Breast epithelium (tissue), 4 donors: ENCODE measurements around the gene MACROD2. TPM values are rescaled to one million over a fixed set of nuclear protein-coding genes. Genes with fewer than 3 reads are reported as not detected.

Experiments used
- DNase-seq, 2 donors: peaks; one replicate each; pipeline ENCODE4 v3.0.0-alpha.2; 2019; ENCODE audit warnings: low spot score in 2 of 2
- H3K27ac ChIP-seq, 2 donors: fragments of 200-600 bp; sonication (generic) in 1 of 2; one replicate each; pipeline ENCODE4 v1.5.1; 2016 to 2019; ENCODE audit warnings: mild to moderate bottlenecking in 1 of 2
- H3K27me3 ChIP-seq, 2 donors: fragments of 200-600 bp; sonication (generic) in 1 of 2; one replicate each; pipeline versions ENCODE4 v1.5.1 to v1.6.0; 2017 to 2019; ENCODE audit warnings: control low read depth in 1 of 2, mild to moderate bottlenecking in 1 of 2
- H3K36me3 ChIP-seq: fragments of 200-600 bp; one replicate; pipeline ENCODE4 v1.5.1; 2019
- H3K4me1 ChIP-seq, 2 donors: fragments of 200-600 bp; sonication (generic); one replicate each; pipeline ENCODE4 v1.5.1; 2016 to 2019; ENCODE audit warnings: control low read depth in 1 of 2
- H3K4me3 ChIP-seq, 3 donors: fragments of 200-600 bp; sonication (generic); 1 replicate in 2 of 3; 2 replicates in 1 of 3; pipeline ENCODE4 v1.5.1; 2016 to 2019; ENCODE audit warnings: mild to moderate bottlenecking in 3 of 3, moderate library complexity in 2 of 3
- H3K9me3 ChIP-seq, 2 donors: fragments of 200-600 bp; sonication (generic) in 1 of 2; one replicate each; pipeline ENCODE4 v1.5.1; 2016 to 2019; ENCODE audit warnings: control low read depth in 1 of 2
- POLR2A ChIP-seq: fragments of 450-650 bp; IDR thresholded peaks from one replicate; pipeline ENCODE4 v1.6.1; 2016; ENCODE audit warnings: antibody characterized with exemption, mild to moderate bottlenecking, moderate library complexity
- POLR2AphosphoS5 ChIP-seq, 3 donors: sonication (generic); formaldehyde crosslinking; IDR thresholded peaks; one replicate each; pipeline ENCODE4 v1.6.1; 2017; ENCODE audit warnings: antibody characterized with exemption in 3 of 3
- intact Hi-C: fragments of 100-400 bp; cut with DNase I; formaldehyde crosslinking; loops from one replicate; pipeline ENCODE4 v1.15.1; 2023; ENCODE audit warnings: low total_unique reads
- total RNA-seq, 3 donors: library from RNA; depleted of rRNA; stranded (reverse); fragments of >200 nt; gene quantifications; one replicate each; pipeline ENCODE4 v1.1.0, GENCODE V29; 2016
- TF ChIP-seq, protein P1 (sequence below), 3 donors: fragments of 450-650 bp; IDR thresholded peaks; one replicate each; pipeline ENCODE4 v1.5.1; 2016 to 2017; ENCODE audit warnings: antibody characterized with exemption in 3 of 3, mild to moderate bottlenecking in 3 of 3, moderate library complexity in 3 of 3

Gene MACROD2
- total RNA-seq, 3 donors from 2014 or later: 6.7 to 26.8 (median 8.8) TPM

DNA sequence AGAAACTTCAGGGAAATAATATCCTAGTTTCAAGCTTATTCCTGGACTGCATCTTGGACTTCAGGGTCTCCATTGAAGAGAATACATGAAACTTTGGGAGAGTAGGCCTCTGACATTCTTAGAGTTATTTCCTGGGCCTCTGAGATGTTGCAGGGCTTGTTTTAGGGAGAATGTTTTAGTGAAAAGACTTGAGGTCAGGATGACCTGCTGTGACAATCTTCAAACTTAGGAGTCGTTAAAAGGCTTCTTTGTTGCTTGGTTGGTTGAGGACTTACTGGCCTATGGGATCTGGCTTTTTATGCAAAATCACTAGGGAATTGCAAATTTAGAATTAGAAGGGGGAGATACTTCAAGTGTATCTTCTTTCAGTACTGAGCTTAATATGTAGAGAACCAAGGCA lies 955.3 kb downstream of the MACROD2 start:
- intact Hi-C loops: no loop called here
- H3K27ac ChIP-seq: no peak overlapping the region
- H3K9me3 ChIP-seq: no peaks in the 10 kb centered on the region
- no peaks in the 10 kb centered on the region for H3K27me3 ChIP-seq
- no peaks in the 10 kb centered on the region for H3K36me3 ChIP-seq
- no peaks in the 10 kb centered on the region for H3K4me1 ChIP-seq
- no peak overlapping the region for H3K4me3 ChIP-seq
- TF ChIP-seq POLR2AphosphoS5 (IDR thresholded peaks at IDR 0.05) (no peak), POLR2A (no peak)
- TF ChIP-seq, protein P1, sequence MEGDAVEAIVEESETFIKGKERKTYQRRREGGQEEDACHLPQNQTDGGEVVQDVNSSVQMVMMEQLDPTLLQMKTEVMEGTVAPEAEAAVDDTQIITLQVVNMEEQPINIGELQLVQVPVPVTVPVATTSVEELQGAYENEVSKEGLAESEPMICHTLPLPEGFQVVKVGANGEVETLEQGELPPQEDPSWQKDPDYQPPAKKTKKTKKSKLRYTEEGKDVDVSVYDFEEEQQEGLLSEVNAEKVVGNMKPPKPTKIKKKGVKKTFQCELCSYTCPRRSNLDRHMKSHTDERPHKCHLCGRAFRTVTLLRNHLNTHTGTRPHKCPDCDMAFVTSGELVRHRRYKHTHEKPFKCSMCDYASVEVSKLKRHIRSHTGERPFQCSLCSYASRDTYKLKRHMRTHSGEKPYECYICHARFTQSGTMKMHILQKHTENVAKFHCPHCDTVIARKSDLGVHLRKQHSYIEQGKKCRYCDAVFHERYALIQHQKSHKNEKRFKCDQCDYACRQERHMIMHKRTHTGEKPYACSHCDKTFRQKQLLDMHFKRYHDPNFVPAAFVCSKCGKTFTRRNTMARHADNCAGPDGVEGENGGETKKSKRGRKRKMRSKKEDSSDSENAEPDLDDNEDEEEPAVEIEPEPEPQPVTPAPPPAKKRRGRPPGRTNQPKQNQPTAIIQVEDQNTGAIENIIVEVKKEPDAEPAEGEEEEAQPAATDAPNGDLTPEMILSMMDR (IDR thresholded peaks at IDR 0.05): no peak
- DNase-seq: no peak

DNA sequence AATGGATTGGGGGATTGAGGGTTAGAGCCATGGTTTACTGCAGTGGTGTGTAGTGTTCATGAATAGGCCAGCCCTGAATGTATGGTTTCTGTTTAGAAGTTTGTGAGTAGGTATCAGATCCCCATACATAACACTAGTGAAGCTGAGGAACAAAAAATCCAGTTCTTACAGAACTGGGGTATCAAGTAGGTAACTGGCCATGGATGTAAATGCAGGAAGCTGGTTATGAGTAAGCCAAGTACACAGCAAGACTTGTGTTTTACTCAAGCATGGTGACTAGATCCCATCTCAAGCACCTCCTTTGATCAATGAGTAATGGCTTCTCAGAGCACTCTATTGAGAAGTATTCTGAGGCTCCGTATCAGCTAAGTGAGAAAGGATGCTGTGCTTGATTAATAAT lies 955.8 kb downstream of the MACROD2 start:
- no peak for DNase-seq
- intact Hi-C loops: no loop called here
- H3K4me3 ChIP-seq: no peak overlapping the region
- no peak for TF ChIP-seq POLR2AphosphoS5 (IDR thresholded peaks at IDR 0.05)
- TF ChIP-seq, protein P1 (IDR thresholded peaks at IDR 0.05): no peak
- TF ChIP-seq POLR2A: no peak
- no peaks in the 10 kb centered on the region for H3K36me3 ChIP-seq
- H3K27ac ChIP-seq: no peak overlapping the region
- H3K9me3 ChIP-seq: no peaks in the 10 kb centered on the region
- H3K27me3 ChIP-seq: no peaks in the 10 kb centered on the region
- no peaks in the 10 kb centered on the region for H3K4me1 ChIP-seq

DNA sequence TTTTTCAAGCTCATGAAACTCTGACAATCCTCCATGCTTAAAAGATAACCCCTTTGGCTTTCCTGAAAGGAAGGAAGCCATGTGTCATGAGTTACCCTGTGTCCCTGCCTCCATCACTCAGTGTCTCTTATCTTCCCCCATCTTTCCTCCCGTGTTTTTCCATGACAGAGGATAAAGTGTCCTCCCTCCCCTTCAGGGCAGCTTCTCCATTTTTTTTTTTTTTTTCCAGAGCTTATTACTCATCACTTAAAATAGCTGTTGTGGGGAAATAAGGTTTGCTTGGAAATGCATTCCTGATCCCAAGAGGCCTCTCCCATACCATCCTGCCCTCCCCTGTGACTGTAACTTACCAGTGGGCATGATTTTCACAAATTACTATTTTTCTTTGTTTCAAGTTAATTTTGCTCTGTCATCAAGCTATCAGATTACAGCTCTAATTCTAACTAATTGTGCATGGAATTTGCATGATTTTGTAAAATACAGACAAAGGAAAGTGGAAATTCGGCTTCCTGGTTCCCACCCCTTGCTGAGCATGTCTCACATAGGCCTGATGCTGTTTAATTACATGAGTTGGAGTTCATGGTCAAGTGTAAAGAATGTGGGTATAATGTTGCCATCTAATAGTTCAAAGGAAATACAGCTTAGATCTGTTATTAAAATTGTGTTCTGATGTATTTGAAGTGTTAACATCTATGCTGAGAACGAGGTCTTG lies 956.5 kb downstream of the MACROD2 start:
- no peak overlapping the region for H3K4me3 ChIP-seq

DNA sequence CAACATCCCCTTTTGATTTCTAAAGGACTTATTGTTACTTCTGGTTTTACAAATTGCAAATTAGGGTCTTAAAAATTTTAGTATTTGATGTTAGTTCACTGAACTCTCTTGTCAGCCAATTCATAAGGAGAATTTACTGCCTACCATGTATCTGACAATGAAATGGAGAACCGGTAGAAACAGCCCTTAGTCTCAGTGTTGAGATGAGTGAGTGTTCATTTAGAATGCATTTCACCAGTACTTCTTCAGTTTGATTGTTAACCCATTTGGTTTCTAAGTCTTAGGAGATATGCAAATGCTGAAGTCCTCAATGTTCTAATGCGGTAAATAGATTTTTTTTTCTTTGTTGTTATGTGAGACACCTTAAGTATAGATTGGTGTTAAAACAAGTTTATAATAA lies 958.4 kb downstream of the MACROD2 start:
- TF ChIP-seq POLR2AphosphoS5 (IDR thresholded peaks at IDR 0.05) (no peak), POLR2A (no peak)
- TF ChIP-seq, protein P1 (IDR thresholded peaks at IDR 0.05): no peak
- Histone ChIP-seq H3K27ac (no peak overlapping the region), H3K36me3 (no peaks in the 10 kb centered on the region), H3K4me1 (no peaks in the 10 kb centered on the region), H3K9me3 (no peaks in the 10 kb centered on the region), H3K4me3 (no peak overlapping the region), H3K27me3 (no peaks in the 10 kb centered on the region)
- no peak for DNase-seq
- intact Hi-C loops: no loop called here

More for the DNA sequence above, 956.5 kb downstream of the MACROD2 start:
- TF ChIP-seq POLR2AphosphoS5 (IDR thresholded peaks at IDR 0.05) (no peak), POLR2A (no peak)
- TF ChIP-seq, protein P1 (IDR thresholded peaks at IDR 0.05): no peak
- intact Hi-C loops: no loop called here
- no peaks in the 10 kb centered on the region for H3K4me1 ChIP-seq
- no peaks in the 10 kb centered on the region for H3K36me3 ChIP-seq
- DNase-seq: no peak
- H3K27me3 ChIP-seq: no peaks in the 10 kb centered on the region
- H3K9me3 ChIP-seq: no peaks in the 10 kb centered on the region
- H3K27ac ChIP-seq: no peak overlapping the region

DNA sequence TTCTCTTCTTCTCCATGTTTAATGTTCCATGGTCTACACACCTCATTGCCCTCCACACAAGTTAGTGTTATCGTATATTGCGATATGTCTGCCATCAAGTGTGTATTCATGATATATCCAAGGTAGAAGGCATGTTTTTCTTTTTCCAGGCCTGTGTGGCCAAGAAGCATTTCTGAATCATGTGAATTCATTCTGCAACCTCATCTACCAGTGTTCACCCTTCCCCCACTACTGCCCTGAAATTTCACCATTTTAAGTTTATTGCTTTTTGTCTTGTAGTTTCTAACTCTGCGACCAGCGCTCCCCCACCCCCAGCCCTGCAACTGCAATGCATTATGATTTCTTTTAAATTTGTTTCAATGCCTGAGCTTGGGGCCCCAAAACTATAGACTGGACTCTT lies 960.1 kb downstream of the MACROD2 start:
- intact Hi-C loops: no loop called here
- TF ChIP-seq POLR2AphosphoS5 (IDR thresholded peaks at IDR 0.05): no peak
- TF ChIP-seq, protein P1 (IDR thresholded peaks at IDR 0.05): no peak
- TF ChIP-seq POLR2A: no peak
- DNase-seq: no peak

More for the DNA sequence above, 960.1 kb downstream of the MACROD2 start:
- Histone ChIP-seq H3K27ac (no peak overlapping the region), H3K4me3 (no peak overlapping the region), H3K4me1 (no peaks in the 10 kb centered on the region), H3K27me3 (no peaks in the 10 kb centered on the region), H3K36me3 (no peaks in the 10 kb centered on the region), H3K9me3 (no peaks in the 10 kb centered on the region)
